8988T (cell line): ENCODE data around the gene PRKACB.
"Not testable (repeated sequence)": the region's sequence is repeated elsewhere in the genome, so short reads cannot be mapped to it uniquely, and the experiment has no call there.

Source experiments
- DNase-seq: peaks from one replicate; pipeline ENCODE4 v3.0.0; 2011

Gene PRKACB

GRCh38 chr1:84143796-84144565, at the start of gene PRKACB:
Gene PRKACB, plus strand, starts transcription at chr1:84144271. Its CDS starts 91 bp downstream, at chr1:84144362.
- no peak for DNase-seq

DNA sequence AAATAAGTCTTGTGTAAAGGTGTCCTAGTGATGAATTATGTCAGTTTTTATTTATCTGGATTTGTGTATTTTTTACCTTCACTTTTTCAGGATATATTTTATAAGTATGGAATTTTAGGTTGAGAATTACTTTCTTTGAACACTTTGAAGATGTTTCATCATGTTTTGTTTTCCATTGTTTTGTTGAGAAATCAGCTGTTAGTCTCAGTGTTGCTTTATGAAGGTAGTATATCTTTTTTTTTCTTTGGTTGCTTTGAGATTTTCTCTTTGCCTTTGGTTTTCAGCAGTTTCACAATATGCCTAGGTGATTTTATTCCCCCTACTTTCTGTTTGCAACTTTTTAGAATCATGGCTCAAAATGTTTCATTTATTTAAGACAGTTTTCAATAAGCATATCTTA, 48.8 kb upstream of the PRKACB start:
- no peak for DNase-seq

GRCh38 chr1:84096176-84096575, 47.9 kb upstream of the PRKACB start:
- no peak for DNase-seq

DNA sequence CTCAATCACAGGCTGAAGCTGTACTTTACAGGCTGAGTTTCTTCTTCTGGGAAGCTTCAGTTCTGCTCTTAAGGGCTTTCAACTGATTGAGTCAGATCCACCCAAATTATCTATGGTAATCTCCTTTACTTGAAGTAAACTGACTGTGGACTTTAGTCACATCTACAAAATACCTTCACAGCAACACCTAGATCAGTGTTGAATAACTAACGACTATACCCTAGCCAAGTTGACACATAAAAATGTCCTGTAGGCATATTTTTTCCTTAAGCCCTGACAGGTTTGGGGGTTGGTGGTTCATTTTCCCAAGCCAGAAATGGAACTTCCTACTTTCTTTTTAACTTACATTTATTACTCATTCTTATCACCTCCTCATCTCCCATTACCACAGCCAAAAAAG, 42.9 kb upstream of the PRKACB start:
- DNase-seq = no peak

DNA sequence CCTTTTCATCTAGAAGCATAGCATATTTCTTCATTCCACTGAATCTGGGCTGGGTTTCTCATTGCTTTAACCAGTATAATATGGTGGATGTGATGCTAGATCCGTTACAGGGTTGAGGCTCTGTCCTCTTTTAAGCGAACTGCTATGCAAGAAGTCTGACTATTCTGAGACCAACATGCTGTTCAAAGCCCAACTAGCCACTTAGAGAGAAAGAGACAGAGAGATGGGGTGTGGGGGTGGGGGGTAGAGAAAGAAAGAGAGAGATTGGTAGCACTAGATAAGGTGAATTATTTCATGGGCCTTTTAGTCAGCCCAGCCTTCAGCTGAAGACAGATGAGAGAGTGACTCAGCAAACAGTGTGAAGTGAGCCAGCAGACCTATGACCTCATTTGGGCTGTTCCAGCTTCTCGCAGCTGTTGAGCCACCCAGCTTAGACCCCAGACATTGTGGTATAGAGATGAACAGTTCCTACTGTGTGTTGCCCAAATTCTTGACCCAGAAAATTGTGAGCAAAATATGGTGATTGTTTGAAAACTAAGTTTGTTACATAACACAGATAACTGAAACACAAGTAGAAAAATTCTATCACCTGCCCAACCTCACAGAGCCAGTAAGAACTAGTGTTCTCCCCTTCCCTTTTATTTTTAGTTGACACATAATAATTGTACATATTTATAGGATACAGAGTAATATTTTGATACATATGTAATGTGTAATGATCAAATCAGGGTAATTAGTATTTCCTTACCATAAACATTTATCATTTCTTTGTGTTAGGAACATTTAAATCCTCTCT, 40.7 kb upstream of the PRKACB start:
- DNase-seq = peak; percentile 2

- not testable (repeated sequence) for DNase-seq
Observed at GRCh38 chr1:84107538-84107937, 36.5 kb upstream of the PRKACB start.

- DNase-seq = no peak
Observed at GRCh38 chr1:84107955-84108354, 36.1 kb upstream of the PRKACB start.

DNA sequence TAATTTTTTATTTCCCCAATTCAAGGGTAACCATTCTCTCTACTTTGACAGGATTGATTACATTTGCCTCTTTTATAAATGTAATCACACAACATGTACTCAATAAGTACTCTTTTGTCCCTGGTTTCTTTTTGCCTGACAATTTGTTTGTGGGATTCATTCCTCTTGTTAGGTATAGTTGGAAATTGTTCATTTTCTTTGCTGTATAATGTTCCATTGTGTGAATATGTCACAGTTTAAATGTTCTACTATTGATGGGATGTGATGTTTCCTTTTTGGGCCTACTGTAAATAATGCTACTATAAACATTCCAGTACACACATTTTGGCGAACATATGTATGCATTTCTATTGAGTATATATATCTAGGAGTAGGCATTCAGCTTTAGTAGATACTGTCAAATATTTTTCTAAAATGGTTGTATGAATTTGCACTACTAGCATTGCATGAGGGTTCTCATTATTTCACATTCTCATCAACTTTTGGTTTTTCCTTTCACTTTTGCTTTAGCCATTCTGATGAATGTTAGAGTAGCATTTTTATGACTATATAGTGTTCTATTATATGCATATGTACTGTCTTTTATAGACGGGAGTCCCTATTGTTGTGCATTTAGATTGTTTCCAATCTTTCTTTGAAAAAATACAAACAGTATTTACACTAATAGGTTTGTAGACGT, 35.0 kb upstream of the PRKACB start:
- no peak for DNase-seq

- DNase-seq = no peak
Observed at GRCh38 chr1:84110629-84111028, 33.4 kb upstream of the PRKACB start.

- DNase-seq = no peak
Observed at GRCh38 chr1:84116558-84116957, 27.5 kb upstream of the PRKACB start.

DNA sequence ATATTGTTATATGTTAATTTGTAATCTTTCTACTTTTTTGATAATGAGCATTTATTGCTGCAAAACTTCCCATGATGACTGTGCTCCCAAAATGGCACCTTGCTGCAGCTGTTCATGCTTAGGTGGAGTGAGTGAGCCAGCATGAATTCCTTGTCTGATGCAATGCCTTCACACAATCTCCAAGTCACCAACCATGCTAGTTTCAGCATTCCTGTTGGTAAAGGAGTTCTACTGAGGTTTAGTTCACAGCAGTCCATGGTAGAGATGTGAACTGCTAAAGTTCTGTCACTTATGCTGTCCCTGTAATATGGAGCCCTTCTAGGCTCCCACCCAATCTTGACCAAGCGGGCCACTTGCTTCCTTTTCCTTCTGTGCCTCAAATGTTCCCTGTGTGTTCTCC, 26.2 kb upstream of the PRKACB start:
- DNase-seq = no peak

GRCh38 chr1:84121360-84121759, 22.7 kb upstream of the PRKACB start:
- DNase-seq = no peak

GRCh38 chr1:84122780-84123382, 21.2 kb upstream of the PRKACB start:
- DNase-seq = no peak

- DNase-seq = no peak
Observed at GRCh38 chr1:84133479-84133878, 10.6 kb upstream of the PRKACB start.

DNA sequence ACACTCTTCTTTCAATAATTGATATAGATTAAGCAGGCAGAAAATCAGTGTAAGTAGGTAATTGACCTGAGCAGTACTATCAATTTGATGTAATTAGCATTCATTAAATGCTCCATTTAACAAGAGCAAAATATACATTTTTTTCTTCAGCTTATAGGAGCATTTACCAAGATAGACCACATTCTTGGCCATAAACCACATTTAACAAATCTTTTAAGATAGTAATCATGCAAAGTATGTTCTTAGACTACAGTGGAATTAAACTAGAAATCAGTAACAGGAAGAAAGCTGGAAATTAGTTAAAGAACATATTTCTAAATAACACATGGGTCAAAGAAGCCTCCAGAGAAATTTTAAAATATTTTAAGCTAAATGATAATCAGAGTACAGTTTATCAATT, 8.7 kb upstream of the PRKACB start:
- no peak for DNase-seq

- DNase-seq = no peak
Observed at GRCh38 chr1:84141182-84142003, 2.7 kb upstream of the PRKACB start.

GRCh38 chr1:84145068-84145467, 997 bp downstream of the PRKACB start:
- no peak for DNase-seq

GRCh38 chr1:84146411-84147032, 2.5 kb downstream of the PRKACB start:
- DNase-seq = no peak

DNA sequence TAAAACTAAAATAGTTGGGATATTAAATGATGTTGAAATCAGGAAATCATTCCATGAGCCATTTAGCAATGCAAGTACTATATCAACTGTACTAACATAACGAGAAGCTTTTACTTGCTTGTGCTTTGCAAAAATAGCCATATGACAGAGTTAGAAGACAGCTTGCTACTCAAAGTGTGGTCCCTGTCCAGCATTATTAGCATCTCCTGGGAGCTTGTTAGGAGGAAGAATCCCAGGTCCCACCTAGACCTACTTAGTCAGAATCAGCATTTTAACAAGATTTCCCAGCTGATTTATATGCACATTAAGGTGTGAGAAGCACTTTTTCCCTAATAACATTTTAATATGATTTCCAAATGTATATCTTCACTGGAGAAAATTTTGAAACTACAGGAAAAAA, 4.7 kb downstream of the PRKACB start:
- no peak for DNase-seq

GRCh38 chr1:84152649-84153056, 8.6 kb downstream of the PRKACB start:
- no peak for DNase-seq

DNA sequence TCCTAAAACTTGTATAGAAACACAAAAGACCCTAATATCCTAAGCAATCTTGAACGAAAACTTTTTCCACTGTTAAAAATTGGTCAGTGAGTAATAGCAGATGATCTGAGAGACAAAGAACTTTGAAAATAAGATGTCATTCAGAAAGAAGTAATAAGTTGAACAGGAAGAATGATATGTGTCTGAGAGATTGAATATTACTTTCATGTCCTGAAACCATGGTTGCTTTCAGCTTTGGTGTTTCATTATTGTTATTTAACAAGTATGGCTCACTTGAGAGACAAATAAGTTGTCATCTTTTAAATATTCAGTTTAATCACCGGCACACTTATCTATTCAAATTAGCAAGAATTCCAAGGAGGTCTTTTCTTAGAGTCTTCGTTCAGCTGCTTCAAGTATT, 11.4 kb downstream of the PRKACB start:
- no peak for DNase-seq

DNA sequence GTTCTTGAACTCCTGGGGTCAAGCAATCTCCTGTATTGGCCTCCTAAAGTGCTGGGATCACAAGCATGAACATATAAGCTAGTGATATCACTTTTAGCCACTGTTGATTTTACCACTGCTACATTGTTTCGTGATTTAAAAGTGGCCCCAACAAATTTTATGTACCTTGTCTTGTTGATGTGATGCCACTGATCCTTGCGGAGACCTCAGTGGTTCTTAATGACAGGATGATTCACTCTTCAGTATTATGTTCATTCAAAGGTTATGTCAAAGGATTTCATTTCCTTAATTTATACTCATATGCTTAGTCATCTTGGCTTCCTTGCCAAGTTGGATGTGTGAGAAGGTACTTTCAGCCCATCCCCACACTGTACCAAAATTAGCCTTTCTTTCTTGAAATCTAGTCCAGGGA, 12.1 kb downstream of the PRKACB start:
- no peak for DNase-seq
